ENCODE results near the gene OR9I1.

OR9I1 gene

GRCh38 chr11:58070585-58070984, 54.7 kb downstream of the OR9I1 start:
- ChIA-PET CTCF (no interaction called here), POLR2A (no interaction called here)

GRCh38 chr11:58068655-58069054, 56.7 kb downstream of the OR9I1 start:
- TF ChIP-seq FOXM1 (IDR thresholded peaks at IDR 0.05; ENCODE audit: borderline replicate concordance) (no peak), ARNT (IDR thresholded peaks at IDR 0.05) (no peak), SUZ12 (IDR thresholded peaks at IDR 0.05) (no peak), BHLHE40 (IDR thresholded peaks at IDR 0.05; ENCODE audit: borderline replicate concordance) (no peak), PKNOX1 (IDR thresholded peaks at IDR 0.05) (no peak), NFRKB (IDR thresholded peaks at IDR 0.05) (no peak), LEF1 (IDR thresholded peaks at IDR 0.05; ENCODE audit: borderline replicate concordance) (no peak), HDGF (IDR thresholded peaks at IDR 0.05; ENCODE audit: borderline replicate concordance) (no peak), TARDBP (IDR thresholded peaks at IDR 0.05) (no peak), FOXA1 (IDR thresholded peaks at IDR 0.05) (no peak), L3MBTL2 (conservative IDR thresholded peaks at IDR 0.05) (no peak), ZNF384 (IDR thresholded peaks at IDR 0.05) (no peak), SP1 (IDR thresholded peaks at IDR 0.05) (no peak), CTBP1 (IDR thresholded peaks at IDR 0.05; ENCODE audit: borderline replicate concordance) (no peak)
- ChIA-PET POLR2A (no interaction called here), CTCF (no interaction called here)
- no peak for DNase-seq (ENCODE audit: extremely low spot score)

More at GRCh38 chr11:58070585-58070984, 54.7 kb downstream of the OR9I1 start:
- no peak for TF ChIP-seq FOXM1 (IDR thresholded peaks at IDR 0.05; ENCODE audit: borderline replicate concordance)
- no peak for TF ChIP-seq ELF4 (IDR thresholded peaks at IDR 0.05)
- no peak for TF ChIP-seq SP1 (IDR thresholded peaks at IDR 0.05)
- TF ChIP-seq LEF1 (IDR thresholded peaks at IDR 0.05; ENCODE audit: borderline replicate concordance), result no peak
- no peak for TF ChIP-seq TARDBP (IDR thresholded peaks at IDR 0.05)
- no peak for TF ChIP-seq ZNF384 (IDR thresholded peaks at IDR 0.05)
- TF ChIP-seq HDGF (IDR thresholded peaks at IDR 0.05; ENCODE audit: borderline replicate concordance), result no peak
- no peak for TF ChIP-seq NFRKB (IDR thresholded peaks at IDR 0.05)
- no peak for TF ChIP-seq FOXK2 (IDR thresholded peaks at IDR 0.05)
- TF ChIP-seq ARNT (IDR thresholded peaks at IDR 0.05), result no peak
- TF ChIP-seq FOXA1 (IDR thresholded peaks at IDR 0.05), result no peak
- TF ChIP-seq BHLHE40 (IDR thresholded peaks at IDR 0.05; ENCODE audit: borderline replicate concordance), result no peak
- DNase-seq (ENCODE audit: extremely low spot score), result no peak

GRCh38 chr11:58067685-58068084, 57.6 kb downstream of the OR9I1 start:
- no peak for DNase-seq (ENCODE audit: extremely low spot score)
- TF ChIP-seq SP1 (IDR thresholded peaks at IDR 0.05) (no peak), CTBP1 (IDR thresholded peaks at IDR 0.05; ENCODE audit: borderline replicate concordance) (no peak)
- ChIA-PET POLR2A (no interaction called here), CTCF (no interaction called here)
